Gastroesophageal sphincter (tissue), 4 donors: ENCODE results near the gene PSD4. TPM values are rescaled to one million over a fixed set of nuclear protein-coding genes. Genes with fewer than 3 reads are reported as not detected.

Source experiments
- ATAC-seq: fragments of 150-250 bp; one replicate; pipeline ENCODE4 v1.9.1; 2016; ENCODE audit warnings: mild to moderate bottlenecking, moderate library complexity
- H3K27ac ChIP-seq, 4 donors: fragments of 200-600 bp; sonication (generic) in 3 of 4; 1 replicate in 3 of 4; 2 replicates in 1 of 4; pipeline ENCODE4 v1.5.1; 2016 to 2019
- H3K27me3 ChIP-seq: fragments of 200-600 bp; sonication (generic); one replicate; pipeline ENCODE4 v1.5.1; 2019
- H3K36me3 ChIP-seq, 2 donors: fragments of 200-600 bp; sonication (generic); one replicate each; pipeline ENCODE4 v1.5.1; 2019; ENCODE audit warnings: control low read depth in 1 of 2
- H3K4me1 ChIP-seq, 3 donors: fragments of 200-600 bp; sonication (generic); 1 replicate in 2 of 3; 2 replicates in 1 of 3; pipeline ENCODE4 v1.5.1; 2016 to 2019; ENCODE audit warnings: control low read depth in 2 of 3
- H3K4me3 ChIP-seq, 2 donors: fragments of 200-600 bp; sonication (generic); one replicate each; pipeline ENCODE4 v1.5.1; 2019; ENCODE audit warnings: mild to moderate bottlenecking in 1 of 2, moderate library complexity in 1 of 2
- H3K9me3 ChIP-seq, 3 donors: fragments of 200-600 bp; sonication (generic); one replicate each; pipeline ENCODE4 v1.5.1; 2017 to 2019; ENCODE audit warnings: control low read depth in 2 of 3
- CTCF ChIP-seq, 4 experiments: fragments of 200-600 bp in 2 of 4; fragments of 450-650 bp in 2 of 4; sonication (generic) in 1 of 4; IDR thresholded peaks; one replicate each; pipeline ENCODE4 v1.5.1; 2017 to 2019; ENCODE audit warnings: antibody characterized with exemption in 4 of 4, mild to moderate bottlenecking in 2 of 4, moderate library complexity in 2 of 4
- EP300 ChIP-seq: sonication (generic); formaldehyde crosslinking; IDR thresholded peaks from one replicate; pipeline ENCODE4 v1.6.1; 2017; ENCODE audit warnings: antibody characterized with exemption, mild to moderate bottlenecking
- POLR2A ChIP-seq, 2 donors: fragments of 450-650 bp; IDR thresholded peaks; one replicate each; pipeline ENCODE4 v1.6.1; 2017; ENCODE audit warnings: antibody characterized with exemption in 2 of 2, mild to moderate bottlenecking in 2 of 2, moderate library complexity in 1 of 2
- POLR2AphosphoS5 ChIP-seq: sonication (generic); formaldehyde crosslinking; IDR thresholded peaks from one replicate; pipeline ENCODE4 v1.6.1; 2017; ENCODE audit warnings: antibody characterized with exemption
- WGBS, 2 donors: methylation state at CpG; one replicate each; pipeline ENCODE4 v1.1.5; 2018; ENCODE audit warnings: low coverage in 1 of 2; 5-methylcytosine and 5-hydroxymethylcytosine counted together
- total RNA-seq, 4 donors: library from RNA; depleted of rRNA; stranded (reverse); fragments of >200 nt; gene quantifications; one replicate each; pipeline ENCODE4 v1.1.0, GENCODE V29; 2016

Gene PSD4
- total RNA-seq, 4 donors from 2014 or later = 3.0 to 4.4 (median 3.6) TPM

- TF ChIP-seq CTCF (IDR thresholded peaks at IDR 0.05) = no peak
- TF ChIP-seq POLR2A (IDR thresholded peaks at IDR 0.05) = no peak
- TF ChIP-seq POLR2AphosphoS5 = no peak
- no peak for TF ChIP-seq EP300
- H3K4me3 ChIP-seq = no peak overlapping the region
- ATAC-seq = no peak
Measured at GRCh38 chr2:113127646-113128570, 45.9 kb upstream of the PSD4 start.

GRCh38 chr2:113129519-113130078, 44.2 kb upstream of the PSD4 start:
- H3K36me3 ChIP-seq = no peaks in the 10 kb centered on the region
- TF ChIP-seq CTCF (IDR thresholded peaks at IDR 0.05) (no peak), POLR2A (IDR thresholded peaks at IDR 0.05) (no peak), POLR2AphosphoS5 (no peak), EP300 (no peak)
- H3K9me3 ChIP-seq = no peaks in the 10 kb centered on the region
- no peak overlapping the region for H3K27ac ChIP-seq
- no peaks in the 10 kb centered on the region for H3K4me1 ChIP-seq
- no peak overlapping the region for H3K4me3 ChIP-seq
- WGBS, 2 donors = no CpG with 5 or more reads among the region's 2 CpGs
- no peak for ATAC-seq
- H3K27me3 ChIP-seq = no peaks in the 10 kb centered on the region

More at GRCh38 chr2:113127646-113128570, 45.9 kb upstream of the PSD4 start:
- H3K36me3 ChIP-seq = no peaks in the 10 kb centered on the region
- H3K4me1 ChIP-seq = no peaks in the 10 kb centered on the region
- no peak overlapping the region for H3K27ac ChIP-seq
- 56 to 75% methylated on average over 5 to 13 of the region's 15 CpGs for WGBS, 2 donors
- H3K9me3 ChIP-seq = no peaks in the 10 kb centered on the region
- H3K27me3 ChIP-seq = peaks cover 4% of the 10 kb centered on the region

GRCh38 chr2:113131352-113132185, 42.2 kb upstream of the PSD4 start:
- Histone ChIP-seq H3K27me3 (no peaks in the 10 kb centered on the region), H3K4me3 (no peak overlapping the region), H3K36me3 (no peaks in the 10 kb centered on the region), H3K27ac (no peak overlapping the region), H3K4me1 (no peaks in the 10 kb centered on the region), H3K9me3 (no peaks in the 10 kb centered on the region)
- no peak for ATAC-seq
- WGBS, 2 donors = 50 to 70% methylated on average over 2 of the region's 7 CpGs
- TF ChIP-seq POLR2A (IDR thresholded peaks at IDR 0.05) (no peak), POLR2AphosphoS5 (no peak), CTCF (IDR thresholded peaks at IDR 0.05) (no peak), EP300 (no peak)

DNA sequence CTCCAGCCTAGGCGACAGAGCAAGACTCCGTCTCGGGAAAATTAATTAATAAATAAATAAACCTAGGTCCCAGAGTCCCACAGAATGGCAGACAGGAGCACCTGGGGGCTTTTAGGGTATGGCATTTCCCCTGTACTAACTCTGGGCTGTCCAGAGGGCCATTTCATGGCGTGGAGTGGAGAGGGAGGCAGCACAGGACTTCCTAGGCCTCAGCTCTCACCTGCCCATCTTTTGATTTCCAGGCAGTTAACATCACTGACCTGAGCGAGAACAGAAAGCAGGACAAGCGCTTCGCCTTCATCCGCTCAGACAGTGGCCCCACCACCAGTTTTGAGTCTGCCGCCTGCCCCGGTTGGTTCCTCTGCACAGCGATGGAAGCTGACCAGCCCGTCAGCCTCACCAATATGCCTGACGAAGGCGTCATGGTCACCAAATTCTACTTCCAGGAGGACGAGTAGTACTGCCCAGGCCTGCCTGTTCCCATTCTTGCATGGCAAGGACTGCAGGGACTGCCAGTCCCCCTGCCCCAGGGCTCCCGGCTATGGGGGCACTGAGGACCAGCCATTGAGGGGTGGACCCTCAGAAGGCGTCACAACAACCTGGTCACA, 41.3 kb upstream of the PSD4 start:
- TF ChIP-seq POLR2A (IDR thresholded peaks at IDR 0.05) = no peak
- no peak for TF ChIP-seq CTCF (IDR thresholded peaks at IDR 0.05)
- TF ChIP-seq POLR2AphosphoS5 = no peak
- no peak for TF ChIP-seq EP300
- H3K9me3 ChIP-seq = no peaks in the 10 kb centered on the region
- ATAC-seq = no peak
- H3K4me3 ChIP-seq = no peak overlapping the region
- 80 to 90% methylated on average over 1 to 8 of the region's 17 CpGs for WGBS, 2 donors
- no peaks in the 10 kb centered on the region for H3K36me3 ChIP-seq
- no peaks in the 10 kb centered on the region for H3K27me3 ChIP-seq
- H3K4me1 ChIP-seq = no peaks in the 10 kb centered on the region
- H3K27ac ChIP-seq = no peak overlapping the region
